ENCODE data around the gene NEO1. TPM values are rescaled to one million over a fixed set of nuclear protein-coding genes. Genes with fewer than 3 reads are reported as not detected.

Gene NEO1
- polyA plus RNA-seq, 12 donors: 47.7 to 79.2 (median 56.9) TPM

DNA sequence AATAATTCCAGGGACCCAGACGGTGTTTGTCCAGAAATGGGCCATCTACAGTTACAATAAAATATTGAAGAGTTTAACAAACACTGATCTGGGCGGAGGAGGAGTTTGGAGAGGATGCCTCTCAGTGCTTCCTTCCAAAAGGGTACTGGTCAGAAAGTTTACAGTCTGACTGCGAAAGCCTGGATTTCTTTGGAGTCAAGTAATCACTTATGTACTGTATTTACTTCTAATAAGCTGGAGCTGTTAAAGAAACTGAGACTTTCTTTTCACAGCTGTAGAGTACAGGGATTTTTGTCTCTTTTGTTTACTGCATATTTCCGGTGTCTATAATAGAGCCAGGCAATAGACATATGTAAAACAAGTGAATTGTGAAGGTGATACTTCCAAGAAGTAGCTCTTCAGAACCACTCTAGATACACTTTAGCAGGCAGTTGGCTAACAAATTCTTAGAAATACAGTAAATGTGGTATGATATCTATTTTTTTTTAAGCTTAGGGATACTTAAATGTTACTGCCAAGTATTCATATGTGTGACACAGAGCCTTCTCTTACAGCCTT lies 22.1 kb upstream of the NEO1 start:
- DNase-seq: no peak

DNA sequence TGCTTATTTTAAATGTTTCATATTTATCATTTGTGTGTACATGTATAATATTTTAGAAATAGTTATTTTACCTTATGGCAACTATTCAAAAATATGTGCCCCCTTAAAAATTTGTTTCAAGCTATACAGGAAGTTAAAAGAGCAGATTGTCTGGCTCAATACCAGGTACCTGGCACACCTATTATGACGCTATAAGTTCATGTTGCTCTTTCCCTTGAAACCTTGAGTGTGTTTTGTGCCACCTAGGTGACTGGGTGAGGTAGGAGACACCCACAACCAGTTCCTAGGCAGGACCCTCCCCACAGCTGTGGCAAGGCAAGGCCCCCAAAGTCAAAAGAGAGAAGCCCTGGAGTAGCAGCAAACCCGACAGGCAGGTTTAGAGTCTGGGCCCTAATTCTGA lies 20.6 kb upstream of the NEO1 start:
- DNase-seq: no peak

DNA sequence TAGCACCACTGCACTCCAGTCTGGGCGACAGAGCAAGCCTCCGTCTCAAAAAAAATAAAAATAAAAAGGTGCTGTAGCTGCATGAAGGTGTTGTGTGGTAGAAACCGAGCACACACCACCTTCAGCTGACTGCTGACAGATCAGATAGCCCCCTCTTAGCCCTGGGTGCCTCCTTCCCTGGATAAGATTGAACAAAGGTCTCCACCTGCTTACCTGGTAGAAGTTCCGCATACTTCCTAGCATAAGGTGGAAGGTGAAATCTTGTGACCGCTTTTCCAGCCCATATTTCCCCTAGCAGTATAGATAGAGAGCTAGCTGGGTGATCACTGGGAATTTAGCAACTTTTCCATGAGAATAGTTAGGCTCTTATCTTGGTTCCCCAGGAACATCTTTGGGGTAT lies 18.7 kb upstream of the NEO1 start:
- DNase-seq: no peak

DNA sequence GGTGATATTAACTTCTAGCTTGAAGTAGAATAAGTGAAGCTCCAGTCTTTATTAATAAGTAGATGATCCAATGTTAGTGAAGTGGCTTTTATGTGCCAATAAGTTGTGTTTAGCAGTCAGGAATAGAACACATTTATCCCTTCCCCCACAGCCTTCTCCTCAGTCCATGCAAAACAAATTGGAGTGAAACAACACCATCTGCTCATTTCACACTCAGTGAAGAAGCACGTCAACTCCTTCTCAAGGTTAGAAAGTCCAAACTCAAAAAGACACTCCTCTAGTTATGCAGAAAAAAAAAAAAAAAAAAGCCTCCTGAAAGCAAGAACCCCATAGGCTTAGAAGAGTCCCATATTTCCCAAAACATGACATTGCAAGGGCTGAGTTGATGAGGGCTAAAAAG lies 18.0 kb upstream of the NEO1 start:
- DNase-seq: no peak

DNA sequence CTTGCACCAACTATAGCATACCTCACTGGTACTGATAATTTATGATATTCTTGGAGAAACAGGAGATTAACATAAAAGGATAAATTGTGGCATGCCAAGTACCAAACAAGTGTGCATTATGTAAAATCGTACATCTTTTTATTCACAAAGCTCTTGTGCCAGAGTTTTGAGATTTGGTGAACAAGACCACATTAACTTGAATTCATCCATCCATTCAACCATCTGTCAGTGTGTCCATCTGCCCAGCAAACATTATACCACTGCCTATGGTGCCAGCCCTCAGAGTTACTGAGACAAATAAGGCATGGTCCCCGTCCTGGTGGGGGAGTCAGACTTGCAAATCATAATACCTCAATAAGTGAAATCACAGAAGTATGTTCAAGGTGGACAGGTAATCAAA lies 17.0 kb upstream of the NEO1 start:
- DNase-seq: no peak

DNA sequence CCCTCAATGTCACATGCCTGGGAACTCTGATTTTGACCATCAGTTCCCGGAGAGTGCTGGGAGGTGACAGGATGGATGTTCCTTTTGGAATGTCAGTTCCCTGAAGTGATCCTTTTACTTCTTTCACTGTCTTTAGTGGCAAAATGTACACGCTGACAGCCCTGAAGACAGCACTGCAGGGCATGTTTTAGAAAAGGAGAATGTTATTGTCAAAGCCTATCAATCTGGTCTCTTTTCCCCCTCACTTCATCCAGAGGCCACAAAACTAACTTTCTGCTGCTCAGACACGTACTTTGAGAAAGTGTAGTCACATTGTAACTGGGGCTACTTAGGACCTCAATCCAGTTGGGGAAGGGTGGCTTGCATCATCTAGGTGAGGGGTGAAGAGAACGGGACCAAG lies 14.0 kb upstream of the NEO1 start:
- DNase-seq: no peak

DNA sequence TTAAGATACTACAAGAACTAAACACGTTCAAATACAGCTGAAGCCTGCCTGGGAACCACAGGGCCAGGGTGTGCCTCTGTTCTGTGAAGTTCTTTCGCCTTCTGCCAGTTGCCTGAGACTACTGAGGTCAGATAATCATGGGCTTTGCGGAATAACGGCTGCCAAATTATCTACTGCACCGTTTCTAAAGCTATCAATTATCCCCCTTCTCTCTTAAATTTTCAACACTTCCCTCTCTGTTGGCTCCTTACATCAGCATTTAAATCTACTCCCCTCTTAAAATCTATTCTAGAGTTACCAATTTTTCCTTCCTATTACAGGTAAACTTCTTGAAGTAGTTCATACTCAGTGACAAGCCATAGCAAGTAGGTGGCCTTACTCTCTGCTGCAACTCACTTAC lies 6.2 kb upstream of the NEO1 start:
- DNase-seq: no peak

DNA sequence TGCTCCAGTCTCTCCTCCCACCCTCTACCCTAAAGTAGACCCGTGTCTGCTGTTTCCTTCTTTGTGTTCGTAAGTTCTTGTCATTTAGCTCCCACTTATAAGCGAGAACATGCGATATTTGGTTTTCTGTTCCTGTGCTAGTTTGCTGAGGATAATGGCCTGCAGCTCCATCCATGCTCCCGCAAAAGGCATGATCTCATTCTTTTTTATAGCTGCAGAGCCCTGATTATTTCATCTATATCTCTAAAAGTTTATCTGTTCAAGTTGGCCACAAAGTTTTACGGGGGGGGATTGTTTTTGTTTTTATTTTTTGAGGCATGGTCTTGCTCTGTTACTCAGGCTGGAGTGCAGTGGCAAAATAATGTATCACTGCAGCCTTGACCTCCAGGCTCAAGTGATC lies 4.4 kb upstream of the NEO1 start:
- DNase-seq: no peak

DNA sequence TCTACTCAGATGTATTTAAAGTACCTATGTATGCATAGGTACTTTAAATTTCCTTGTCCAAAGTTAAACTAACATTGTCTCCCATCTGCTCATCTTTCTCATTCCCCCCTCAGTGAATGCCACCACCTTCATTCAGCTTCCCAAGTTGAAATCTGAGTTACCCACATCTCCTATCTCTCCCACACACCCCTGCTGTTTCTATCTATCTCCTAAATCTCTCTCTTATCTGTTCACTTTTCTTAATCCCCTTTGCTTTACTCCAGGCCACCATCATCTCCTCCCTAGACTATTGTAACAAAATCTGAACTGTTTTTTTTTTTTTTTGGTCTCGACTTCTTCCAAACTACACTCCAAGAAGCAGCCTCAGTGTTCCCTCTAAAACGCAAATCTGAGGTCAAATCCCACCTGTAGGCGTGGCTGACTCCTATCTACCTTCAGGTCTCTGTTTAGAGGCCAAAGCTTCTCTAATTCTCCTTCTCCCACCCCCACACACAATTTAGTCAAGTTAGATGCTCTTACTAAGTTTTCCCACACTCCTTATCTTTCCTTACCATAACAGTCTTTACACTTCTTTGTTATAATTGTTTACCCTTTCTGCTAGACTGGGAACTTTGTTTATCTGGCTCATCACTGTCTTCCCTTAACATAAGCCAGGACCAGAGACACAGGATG lies 3.5 kb upstream of the NEO1 start:
- DNase-seq: no peak

DNA sequence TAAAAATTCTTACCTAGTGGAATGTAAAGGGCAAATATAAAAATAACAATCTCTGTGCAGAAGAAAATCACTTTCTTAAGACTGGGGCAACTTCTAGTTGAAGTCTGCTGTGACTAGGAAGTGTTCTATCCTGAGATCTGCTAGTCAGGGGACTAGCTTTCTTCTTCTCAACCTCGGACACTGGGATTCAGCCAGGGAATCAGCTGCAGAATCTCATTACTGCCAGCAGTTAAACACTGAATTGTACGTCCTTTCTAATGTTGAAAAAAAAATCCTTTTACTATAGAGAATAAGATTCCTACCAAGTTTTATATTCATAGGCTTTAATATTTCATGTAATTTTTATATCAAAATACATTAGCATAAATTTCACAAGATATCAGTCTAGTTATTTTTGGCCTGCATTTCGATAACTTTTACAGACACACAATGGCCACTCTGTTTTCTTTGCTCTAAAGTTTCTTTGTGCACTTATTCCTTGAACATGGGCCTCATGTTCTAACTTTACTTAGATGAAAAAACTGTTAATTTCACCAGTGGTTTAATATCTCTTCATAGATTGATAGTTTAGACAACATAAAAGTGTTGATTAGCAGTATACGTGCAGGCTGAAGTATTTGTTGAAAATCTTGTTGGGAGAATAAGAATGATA lies 2.6 kb upstream of the NEO1 start:
- no peak for DNase-seq

DNA sequence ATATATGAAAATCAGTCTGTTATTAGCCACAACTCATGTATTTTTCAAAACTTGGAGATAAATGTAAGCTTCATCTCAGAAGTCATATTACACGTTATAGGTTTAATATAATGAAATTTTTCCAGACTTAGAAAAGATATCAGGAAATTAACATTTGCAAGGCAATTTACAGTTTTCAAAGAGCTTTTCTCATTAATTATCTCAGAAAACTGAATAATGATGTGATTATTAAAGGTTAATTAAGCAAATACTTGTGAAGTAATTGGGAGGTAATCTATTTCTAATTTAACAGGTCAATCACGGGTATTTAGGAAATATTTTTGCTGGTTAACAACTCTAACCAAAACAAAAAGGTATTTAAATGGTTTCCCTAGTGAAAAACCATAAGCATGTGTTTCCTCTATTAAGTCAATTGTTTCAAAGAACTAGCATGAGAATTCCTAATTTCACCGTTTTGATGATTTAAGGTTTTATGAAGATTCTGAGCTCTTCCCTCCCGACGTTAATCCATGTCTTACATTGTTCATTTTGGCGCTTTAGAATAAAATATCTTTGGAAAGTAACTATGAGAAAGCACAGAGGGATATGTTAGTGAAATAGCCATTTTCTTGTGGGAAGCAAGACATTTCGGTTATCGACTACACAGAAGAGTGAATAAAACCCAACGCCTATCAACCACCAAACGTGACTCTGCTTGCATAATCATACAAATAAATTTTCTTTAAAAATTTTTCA lies 1.5 kb upstream of the NEO1 start:
- no peak for DNase-seq

DNA sequence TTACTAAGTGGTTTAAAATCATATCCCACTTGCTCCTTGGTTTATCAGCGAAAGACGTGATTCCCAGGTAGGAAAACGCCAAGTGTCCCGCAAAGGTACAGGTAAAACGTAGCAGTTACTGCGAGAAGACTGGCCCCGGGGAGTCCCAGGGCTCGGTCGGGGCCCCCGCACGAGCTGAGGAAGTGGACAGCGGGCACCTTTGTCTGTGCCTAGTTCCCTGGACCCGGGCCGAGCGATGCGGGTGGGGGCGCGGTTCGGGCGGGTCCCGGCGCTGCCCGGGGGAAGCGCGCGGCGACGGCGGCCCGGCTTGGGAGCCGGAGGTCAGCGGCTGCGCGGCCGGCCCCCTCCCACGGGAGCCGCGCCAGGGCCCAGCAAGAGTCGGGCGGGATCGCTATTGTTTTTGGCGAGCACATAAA lies 864 bp upstream of the NEO1 start:
- DNase-seq: no peak

DNA sequence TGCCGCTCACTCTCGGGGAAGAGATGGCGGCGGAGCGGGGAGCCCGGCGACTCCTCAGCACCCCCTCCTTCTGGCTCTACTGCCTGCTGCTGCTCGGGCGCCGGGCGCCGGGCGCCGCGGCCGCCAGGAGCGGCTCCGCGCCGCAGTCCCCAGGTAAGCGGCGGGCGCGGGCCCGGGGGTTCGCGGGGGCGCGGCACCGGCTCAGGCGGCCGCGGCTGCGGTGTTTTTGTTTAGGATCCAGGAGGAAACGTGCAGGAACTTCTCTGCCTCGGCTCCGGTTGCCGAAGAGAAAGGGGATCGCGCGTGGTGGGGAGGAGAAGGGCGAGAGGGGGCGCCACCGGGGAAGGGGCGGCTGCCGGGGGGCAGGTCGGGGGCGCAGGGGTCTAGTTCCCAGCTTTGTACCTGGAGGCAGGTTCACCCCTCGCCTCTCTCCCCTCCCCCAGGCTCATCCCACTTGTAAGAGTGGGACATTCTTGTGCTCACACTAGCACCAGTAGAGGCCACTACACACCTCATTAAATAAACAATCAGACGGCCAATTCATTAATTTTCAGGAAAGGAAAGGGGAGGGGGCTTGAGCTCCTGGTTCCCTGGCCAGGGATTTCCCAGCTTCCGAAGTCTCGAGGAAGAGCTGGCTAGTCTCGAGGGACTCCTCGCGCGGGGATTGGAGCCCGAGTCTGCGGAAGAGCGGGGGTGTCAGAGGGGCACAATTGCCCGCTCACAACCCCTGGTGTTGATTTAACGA lies 562 bp downstream of the NEO1 start:
- peak; percentile 52 for DNase-seq

DNA sequence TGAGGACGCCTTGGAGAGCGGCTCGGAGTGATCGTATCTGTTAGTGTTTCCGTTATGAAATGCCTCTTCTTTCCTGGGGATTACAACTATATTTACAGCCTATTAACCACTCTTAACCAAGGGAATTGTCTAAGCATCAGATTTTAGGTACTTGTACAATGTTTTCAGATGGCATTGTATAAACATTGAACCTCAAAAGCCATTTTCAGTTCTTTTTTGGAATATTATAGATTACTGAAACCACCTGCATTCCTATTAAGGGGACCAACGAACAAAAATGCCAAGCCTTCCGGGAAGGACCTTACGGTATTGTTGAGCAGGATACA lies 1.1 kb downstream of the NEO1 start:
- no peak for DNase-seq

DNA sequence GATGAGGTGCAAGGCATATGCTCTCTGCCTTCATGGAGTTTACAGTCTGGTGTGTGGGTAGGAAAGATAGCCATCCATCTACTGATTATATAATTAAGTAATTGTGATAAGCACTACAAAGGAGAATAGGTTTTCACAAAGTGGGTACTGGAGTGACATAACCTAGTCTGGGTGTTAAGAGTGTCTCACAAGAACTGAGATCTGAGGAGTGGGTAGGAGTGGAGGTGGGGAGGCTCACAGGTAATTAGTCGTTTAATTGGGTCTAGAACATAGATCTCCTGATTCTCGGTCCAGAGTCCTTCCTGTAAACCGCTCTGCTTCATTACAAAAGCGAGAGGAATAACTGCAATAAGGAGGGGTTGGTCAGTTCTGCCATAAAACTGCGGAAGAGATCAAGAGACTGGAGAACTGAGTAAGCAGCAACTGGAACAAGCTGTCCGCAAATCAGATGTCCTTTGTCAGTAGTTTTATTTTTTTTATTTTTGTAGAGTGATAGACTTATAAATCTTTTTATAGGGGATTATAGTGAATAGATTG lies 2.2 kb downstream of the NEO1 start:
- DNase-seq: no peak

DNA sequence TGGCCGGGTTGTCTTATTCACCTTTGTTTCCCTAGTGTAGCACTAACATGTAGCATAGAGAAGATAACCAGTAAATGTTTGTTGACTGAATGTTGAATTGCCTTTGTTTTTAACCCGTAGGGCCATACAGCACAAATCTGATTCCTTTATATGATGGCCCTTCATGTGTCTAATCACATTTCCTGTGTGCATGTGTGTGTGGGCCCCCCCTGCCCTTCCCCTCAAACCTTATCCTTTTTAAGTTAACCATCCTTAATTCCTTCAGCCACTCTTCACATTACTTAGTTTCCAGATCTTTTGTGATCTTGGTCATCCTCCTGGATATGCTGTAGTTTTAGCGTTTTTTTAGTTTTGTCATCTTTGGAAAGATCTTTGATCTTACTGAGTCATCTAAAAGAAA lies 4.2 kb downstream of the NEO1 start:
- DNase-seq: no peak

DNA sequence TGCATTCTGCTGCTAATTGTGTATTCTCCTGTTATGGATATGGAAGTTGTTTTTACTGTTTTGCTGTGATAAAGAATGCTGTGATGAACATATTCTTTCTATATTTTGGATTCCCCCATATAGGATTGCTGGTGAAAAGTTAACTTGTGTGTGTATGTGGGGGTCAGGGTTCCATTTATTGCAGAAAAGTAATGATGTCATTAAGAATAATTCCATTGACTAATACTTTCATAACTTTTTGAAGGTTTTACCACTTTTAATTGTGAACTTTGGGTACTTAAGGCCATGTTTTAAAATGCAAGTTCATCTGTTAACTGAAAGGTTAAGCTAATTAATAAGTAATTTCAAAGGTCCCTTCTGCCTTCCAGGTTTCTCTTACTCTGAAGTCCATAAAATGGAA lies 6.2 kb downstream of the NEO1 start:
- DNase-seq: no peak

DNA sequence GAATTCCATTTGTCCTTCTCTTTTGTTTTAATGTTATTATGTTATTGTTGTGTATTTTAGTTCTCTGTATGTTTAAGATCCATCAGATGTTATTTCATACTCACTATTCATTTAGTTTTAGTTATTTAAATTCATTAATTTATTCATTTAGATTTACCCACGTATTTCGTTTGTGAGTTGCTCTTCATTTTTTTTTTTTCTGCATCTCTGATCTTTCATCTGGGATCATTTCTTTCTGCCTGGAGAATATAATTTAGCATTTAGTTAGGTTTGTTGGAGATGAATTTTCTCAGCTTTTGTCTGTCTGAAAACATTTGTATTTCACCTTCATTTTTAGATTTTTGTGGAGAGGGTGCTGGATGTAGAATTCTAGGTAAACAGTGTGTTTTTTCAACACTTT lies 12.9 kb downstream of the NEO1 start:
- DNase-seq: no peak

DNA sequence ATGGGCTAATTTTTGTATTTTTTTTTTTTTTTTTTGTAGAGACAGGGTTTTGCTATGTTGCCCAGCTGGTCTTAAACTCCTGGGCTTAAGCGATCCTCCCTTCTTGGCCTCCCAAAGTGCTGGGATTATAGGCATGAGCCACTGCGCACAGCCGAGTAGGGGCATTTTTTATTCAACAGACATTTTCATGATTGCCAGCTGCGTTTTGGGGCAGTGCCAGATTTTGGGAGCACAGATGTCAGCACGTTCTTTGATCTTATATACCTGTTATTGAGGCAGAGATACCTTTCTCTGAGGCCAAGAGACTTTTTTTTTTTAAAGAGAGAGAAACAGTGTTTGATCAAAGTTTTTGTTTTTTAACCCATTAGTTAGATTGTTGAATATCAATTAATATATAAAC lies 16.8 kb downstream of the NEO1 start:
- DNase-seq: no peak

DNA sequence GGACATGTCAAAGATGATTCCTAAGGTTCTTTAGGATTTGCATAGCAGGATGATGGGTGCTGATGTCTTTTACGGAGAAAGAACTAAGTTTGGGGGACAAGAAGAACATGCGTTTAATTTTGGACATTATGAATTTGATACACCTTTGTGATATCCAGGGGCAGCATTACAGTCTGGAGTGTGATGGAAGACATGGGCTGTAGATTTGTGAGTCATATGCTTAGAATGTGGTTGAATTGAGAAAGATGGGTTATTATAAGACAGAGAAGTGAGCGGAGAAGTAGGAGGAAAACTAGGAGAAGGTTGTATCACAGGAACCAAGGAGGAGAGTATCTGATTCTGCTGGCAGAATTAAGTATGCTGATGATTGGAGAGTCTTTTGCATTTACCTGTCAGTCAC lies 20.6 kb downstream of the NEO1 start:
- no peak for DNase-seq

DNA sequence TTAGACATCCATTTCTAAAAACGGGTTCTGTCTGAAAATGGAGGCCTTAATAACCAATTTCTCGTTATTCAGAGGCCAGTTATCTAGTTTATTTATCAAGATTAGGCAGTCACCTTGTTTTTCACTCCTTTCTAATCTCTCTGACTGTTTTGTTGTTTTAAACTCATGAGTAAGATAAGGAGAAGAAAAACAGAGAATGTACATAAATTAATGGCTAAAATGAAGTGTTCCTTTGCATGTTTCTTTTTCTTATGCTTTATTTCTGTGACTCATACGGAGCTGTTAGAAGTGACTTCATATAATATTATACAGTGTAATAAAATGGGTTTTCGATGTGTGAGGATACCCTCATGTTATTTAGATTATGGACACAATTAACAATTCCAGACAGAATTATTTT lies 22.0 kb downstream of the NEO1 start:
- no peak for DNase-seq

DNA sequence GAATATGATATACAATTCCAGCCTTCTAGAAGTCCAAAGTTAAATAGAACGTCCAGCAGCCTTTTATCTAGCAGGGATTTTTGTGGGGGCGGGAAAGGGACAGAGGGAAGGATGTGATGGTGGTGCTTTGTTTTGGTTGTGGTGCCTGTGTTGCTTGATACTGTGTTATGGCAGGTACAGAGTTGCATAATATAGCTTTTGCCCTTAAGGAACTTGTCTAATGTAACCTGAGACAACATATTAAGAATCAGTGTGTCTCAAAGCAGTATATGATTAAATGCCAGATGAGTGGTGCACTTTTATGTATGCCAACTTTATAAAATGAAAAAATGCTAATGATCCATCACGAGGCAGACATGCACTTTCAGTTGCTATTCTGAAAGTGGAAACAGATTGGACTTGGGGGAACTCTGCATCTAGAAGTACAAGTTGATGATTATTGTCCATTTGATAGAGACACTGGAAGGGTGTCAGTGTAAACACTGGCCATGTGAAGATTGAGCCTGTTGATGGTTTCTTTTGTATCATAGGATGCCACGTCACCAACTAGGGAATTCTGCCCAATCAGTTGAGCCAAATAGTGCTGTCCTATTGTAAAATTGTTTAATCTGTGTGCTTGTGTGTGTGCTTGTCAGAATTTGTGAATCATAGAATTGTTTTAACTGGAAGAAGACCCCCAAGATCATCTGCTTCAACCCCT lies 23.0 kb downstream of the NEO1 start:
- DNase-seq: no peak
